Stimulated activated CD4-positive, alpha-beta T cell treated with anti-CD3 and anti-CD28 coated beads, TNF-alpha, amount 100 ng/mL, for 24 hours (primary cell): Measurements from ENCODE around the gene DOK1.

Source experiments
- DNase-seq, 3 experiments: peaks; one replicate each; pipeline ENCODE4 v3.0.0-alpha.2; 2020; ENCODE audit warnings: low read depth in 3 of 3

DOK1 gene

DNA sequence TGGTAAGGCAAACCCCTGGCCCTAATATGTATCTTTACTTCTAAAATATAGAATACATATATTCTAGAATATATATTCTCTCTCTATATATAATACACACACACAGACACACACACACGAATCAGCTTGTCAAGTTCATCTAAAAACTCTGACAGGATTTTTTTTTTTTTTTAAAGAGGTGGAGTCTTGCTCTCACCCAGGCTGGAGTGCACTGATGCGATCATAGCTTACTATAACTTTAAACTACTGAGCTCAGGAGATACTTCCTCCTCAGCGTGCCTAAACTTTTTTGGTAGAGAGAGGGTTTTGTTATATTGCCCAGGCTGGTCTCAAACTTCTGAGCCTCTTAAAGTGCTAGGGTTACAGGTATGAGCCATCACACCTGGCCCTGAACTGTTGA lies 45.2 kb downstream of the DOK1 start:
- no peak for DNase-seq

DNA sequence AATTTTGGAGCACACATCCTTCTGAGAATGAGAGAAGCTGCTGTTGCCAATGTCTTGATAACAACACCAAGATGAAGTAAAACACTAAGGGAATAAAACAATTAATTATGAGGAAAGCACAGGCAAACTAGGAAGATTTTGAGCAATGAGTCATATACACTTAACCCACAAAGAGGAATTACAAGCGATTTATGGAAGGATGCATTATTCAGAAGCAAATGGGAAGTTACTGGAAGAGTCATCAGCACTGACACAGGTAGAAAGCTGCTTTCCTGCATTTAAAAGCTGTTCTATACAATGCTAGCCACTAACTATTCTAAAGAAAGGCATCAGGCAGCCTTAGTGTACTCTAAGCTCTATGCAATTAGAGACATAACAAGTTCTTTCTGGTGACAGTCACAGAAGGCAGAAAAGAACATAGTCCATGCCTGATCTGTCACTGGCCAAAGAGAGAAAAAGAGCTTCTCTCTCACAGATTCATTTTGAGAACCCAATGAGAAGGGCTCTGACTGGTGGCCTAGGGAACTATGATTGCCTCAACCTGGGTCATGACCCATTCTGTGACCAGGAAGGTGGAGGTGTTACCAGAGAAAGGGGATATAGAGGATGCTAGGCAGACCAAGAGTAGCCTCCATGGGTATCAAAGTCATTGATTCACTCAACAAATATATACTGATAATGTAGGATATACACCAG lies 48.2 kb downstream of the DOK1 start:
- no peak for DNase-seq

DNA sequence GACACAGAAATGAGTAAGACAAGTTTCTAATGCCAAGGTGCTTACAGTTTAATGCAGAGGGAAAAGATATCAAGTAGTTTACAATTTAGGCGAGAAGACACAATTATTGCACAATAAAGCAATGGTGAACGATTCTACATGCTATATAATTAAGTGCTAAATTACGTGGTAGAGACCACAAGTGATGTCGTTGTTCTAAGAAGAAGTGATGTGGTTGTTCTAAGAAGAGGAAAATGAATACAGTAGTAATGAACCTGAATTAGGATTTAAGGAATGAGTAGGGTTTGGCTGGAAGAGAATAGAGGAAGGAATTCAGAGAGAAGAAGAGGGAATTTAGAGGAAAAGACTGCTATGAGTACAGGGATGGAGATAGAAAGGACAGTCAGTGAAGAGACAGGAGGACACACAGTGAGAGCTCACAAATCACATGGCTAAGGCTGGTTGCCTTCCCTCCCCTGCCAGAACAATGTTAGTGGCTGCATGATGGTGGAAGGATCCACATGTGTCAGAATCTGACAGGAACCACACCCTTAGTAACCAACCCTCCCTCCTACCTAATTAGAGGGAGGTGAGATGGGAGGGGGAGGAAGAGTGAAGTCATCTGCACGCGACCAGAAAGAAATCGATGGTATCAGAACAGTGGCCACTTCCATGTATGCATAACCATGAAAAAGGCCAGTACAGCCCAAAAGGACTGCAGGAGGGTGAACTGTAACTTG lies 48.9 kb downstream of the DOK1 start:
- DNase-seq: no peak

DNA sequence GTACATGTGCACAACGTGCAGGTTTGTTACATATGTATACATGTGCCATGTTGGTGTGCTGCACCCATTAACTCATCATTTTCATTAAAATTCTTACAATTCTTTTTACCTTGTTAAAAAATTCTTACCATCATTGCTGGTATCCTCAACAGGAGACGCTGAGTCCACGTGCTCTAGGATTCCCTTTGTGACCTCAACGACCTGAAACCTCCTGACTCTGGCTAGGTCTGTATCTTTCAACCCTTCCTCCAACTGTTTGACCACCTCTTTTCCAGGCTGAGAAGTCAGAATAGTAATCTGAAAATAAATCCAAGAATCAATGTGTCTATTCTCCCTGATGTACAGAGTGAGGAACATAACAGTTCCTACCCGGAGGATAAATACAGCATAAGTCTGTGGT lies 52.4 kb downstream of the DOK1 start:
- DNase-seq: no peak
